ENCODE results near the gene RAB3A. TPM values are rescaled to one million over a fixed set of nuclear protein-coding genes. Genes with fewer than 3 reads are reported as not detected.

Gene RAB3A
- total RNA-seq, result 1 to 10 TPM in 3 of 4 donors, under 1 TPM in 1; 0.92 to 3.8 (median 1.6) TPM

- Histone ChIP-seq H3K4me1 (peaks cover 0 to 49% (median 16%) of the 10 kb centered on the region in 3 donors), H3K4me3 (peak within 1 kb of the TSS; percentile 64 to 77), H3K27me3 (peaks cover 8% of the 10 kb centered on the region), H3K9me3 (no peaks in the 10 kb centered on the region), H3K36me3 (peaks cover 0 to 32% of the 10 kb centered on the region in 2 donors), H3K27ac (peak within 1 kb of the TSS; percentile 94 to 99 (median 96))
- no CpG with 5 or more reads among the region's 50 CpGs for WGBS, 2 donors (ENCODE audit: low coverage in 1 of 2)
- ATAC-seq, result peak; percentile 96
- TF ChIP-seq CTCF (IDR thresholded peaks at IDR 0.05), result no peak
- peak; percentile 53 to 57 for TF ChIP-seq POLR2A (IDR thresholded peaks at IDR 0.05)
- TF ChIP-seq POLR2AphosphoS5 (IDR thresholded peaks at IDR 0.05), result peak; percentile 85
- peak; percentile 98 for TF ChIP-seq EP300 (IDR thresholded peaks at IDR 0.05)
These were observed at the start of gene RAB3A for GRCh38 chr19:18203863-18204393. Gene RAB3A, minus strand, starts transcription at chr19:18204042. Its CDS starts 1,302 bp downstream, at chr19:18202740.

GRCh38 chr19:18253130-18253529 lies 49.3 kb upstream of the RAB3A start:
- Histone ChIP-seq H3K36me3 (peaks cover 0 to 17% of the 10 kb centered on the region in 2 donors), H3K27me3 (peaks cover 33% of the 10 kb centered on the region), H3K9me3 (peaks cover 0 to 6% (median 0%) of the 10 kb centered on the region in 3 donors), H3K4me1 (no peaks in the 10 kb centered on the region), H3K27ac (no peak overlapping the region), H3K4me3 (no peak overlapping the region)
- 100% methylated on average over 1 of the region's 4 CpGs; no CpG with 5 or more reads in 1 of the 2 donors for WGBS, 2 donors (ENCODE audit: low coverage in 1 of 2)
- TF ChIP-seq EP300 (IDR thresholded peaks at IDR 0.05) (no peak), POLR2AphosphoS5 (IDR thresholded peaks at IDR 0.05) (no peak), CTCF (IDR thresholded peaks at IDR 0.05) (no peak), POLR2A (IDR thresholded peaks at IDR 0.05) (no peak)
- no peak for ATAC-seq

GRCh38 chr19:18252370-18252717 lies 48.5 kb upstream of the RAB3A start:
- H3K36me3 ChIP-seq, result peaks cover 0 to 9% of the 10 kb centered on the region in 2 donors
- no peak overlapping the region for H3K4me3 ChIP-seq
- TF ChIP-seq EP300 (IDR thresholded peaks at IDR 0.05) (no peak), CTCF (IDR thresholded peaks at IDR 0.05) (no peak), POLR2AphosphoS5 (IDR thresholded peaks at IDR 0.05) (no peak), POLR2A (IDR thresholded peaks at IDR 0.05) (no peak)
- no peak overlapping the region for H3K27ac ChIP-seq
- peaks cover 33% of the 10 kb centered on the region for H3K27me3 ChIP-seq
- 75 to 93% methylated on average over 3 to 6 of the region's 7 CpGs for WGBS, 2 donors (ENCODE audit: low coverage in 1 of 2)
- no peak for ATAC-seq
- peaks cover 0 to 6% (median 0%) of the 10 kb centered on the region in 3 donors for H3K9me3 ChIP-seq
- no peaks in the 10 kb centered on the region for H3K4me1 ChIP-seq

- Histone ChIP-seq H3K36me3 (peaks cover 0 to 3% of the 10 kb centered on the region in 2 donors), H3K4me3 (no peak overlapping the region), H3K27me3 (peaks cover 33% of the 10 kb centered on the region), H3K9me3 (peaks cover 0 to 6% (median 0%) of the 10 kb centered on the region in 3 donors), H3K4me1 (no peaks in the 10 kb centered on the region), H3K27ac (no peak overlapping the region)
- peak; percentile 71 for ATAC-seq
- TF ChIP-seq CTCF (IDR thresholded peaks at IDR 0.05), result peak in 3 of 4 experiments; percentile 94 to 99 (median 99)
- TF ChIP-seq POLR2AphosphoS5 (IDR thresholded peaks at IDR 0.05), result no peak
- WGBS, 2 donors (ENCODE audit: low coverage in 1 of 2), result 0 to 19% methylated on average over 1 to 6 of the region's 23 CpGs
These were observed 47.9 kb upstream of the RAB3A start for GRCh38 chr19:18251587-18252369.
